ENCODE data around the gene VPS35L. TPM values are rescaled to one million over a fixed set of nuclear protein-coding genes. Genes with fewer than 3 reads are reported as not detected.

Gene VPS35L
- total RNA-seq, 1 experiment from 2014 or later: 51.1 TPM

DNA sequence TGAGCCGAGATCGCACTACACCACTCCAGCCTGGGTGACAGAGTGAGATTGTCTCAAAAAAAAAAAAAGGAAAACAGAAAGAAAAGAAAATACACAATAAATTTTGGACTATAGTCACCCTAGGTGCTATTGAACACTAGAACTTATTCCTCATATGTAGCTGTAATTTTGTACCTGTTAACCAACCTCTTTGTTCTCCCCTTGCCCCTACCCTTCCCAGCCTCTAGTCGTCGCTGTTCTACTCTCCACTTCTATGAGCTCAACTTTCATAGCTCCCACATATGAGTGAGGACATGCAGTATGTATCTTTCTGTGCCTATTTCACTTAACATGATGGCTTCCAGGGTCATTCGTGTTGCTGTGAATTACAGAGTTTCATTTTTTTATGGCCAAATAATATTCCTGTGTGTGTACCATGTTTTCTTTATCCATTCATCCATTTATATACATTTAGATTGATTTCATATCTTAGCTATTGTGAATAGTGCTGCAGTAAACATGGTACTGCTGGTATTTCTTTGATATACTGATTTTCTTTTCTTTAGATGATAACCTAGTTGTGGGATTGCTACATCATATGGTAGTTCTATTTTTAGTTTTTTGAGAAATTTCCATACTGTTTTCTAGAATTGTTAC lies 28.3 kb downstream of the VPS35L start:
- Histone ChIP-seq H3K4me3 (ENCODE audit: low read depth, low read length, poor library complexity, severe bottlenecking) (no peak overlapping the region), H3K27ac (ENCODE audit: low read depth, low read length, poor library complexity, severe bottlenecking) (no peak overlapping the region), H3K36me3 (ENCODE audit: insufficient read depth, low read length, poor library complexity, severe bottlenecking) (peaks cover 22% of the 10 kb centered on the region), H3K27me3 (replicated peaks; ENCODE audit: insufficient read depth, low read depth, low read length, poor library complexity) (no peaks in the 10 kb centered on the region), H3K9me3 (ENCODE audit: low read depth, low read length, poor library complexity, severe bottlenecking) (no peaks in the 10 kb centered on the region), H3K4me1 (ENCODE audit: insufficient read depth, low read length, poor library complexity, severe bottlenecking) (no peaks in the 10 kb centered on the region)
- ChIA-PET CTCF (interaction anchor here (0.6 to 1.8 kb wide), 19 partner anchors 9 to 1571 kb away, joined by 3 to 11 read pairs (median 4); partner anchors contain the start of genes COQ7 and VPS35L), POLR2A (ENCODE audit: low non-redundant PET) (no interaction called here)
- DNase-seq (ENCODE audit: low spot score): peak; percentile 71
- intact Hi-C loops (cut with micrococcal nuclease; ENCODE audit: unreplicated experiment): loop anchor here (1.0 kb wide), 1 partner anchor 305 kb away; no protein-coding TSS in a partner anchor
- TF ChIP-seq CTCF (conservative IDR thresholded peaks at IDR 0.05; ENCODE audit: low read depth, low read length) (peak; percentile 95), EZH2 (IDR thresholded peaks at IDR 0.05; ENCODE audit: borderline replicate concordance, low read depth, low read length, poor library complexity, severe bottlenecking) (no peak)
- BruUV-seq (replicated peaks): no TSS peak

GRCh38 chr16:19588661-19589060 lies 33.2 kb downstream of the VPS35L start:
- POLR2A ChIA-PET (ENCODE audit: low non-redundant PET): no interaction called here

DNA sequence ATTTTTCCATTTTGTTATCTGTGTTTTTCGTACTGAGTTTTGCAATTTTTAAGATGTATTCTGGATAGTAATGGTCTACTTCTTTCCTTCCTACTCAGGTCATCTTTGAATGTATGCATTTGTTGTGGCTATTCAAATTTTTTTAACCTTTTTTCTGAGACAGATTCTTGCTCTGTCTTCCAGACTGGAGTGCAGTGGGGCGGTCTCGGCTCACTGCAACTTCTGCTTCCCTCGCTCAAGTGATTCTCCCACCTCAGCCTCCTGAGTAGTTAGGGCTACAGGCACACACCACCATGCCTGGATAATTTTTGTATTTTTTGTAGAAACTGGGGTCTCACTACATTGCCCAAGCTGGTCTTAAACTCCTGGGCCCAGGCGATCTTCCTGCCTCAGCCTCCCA lies 33.6 kb downstream of the VPS35L start:
- intact Hi-C loops (cut with micrococcal nuclease; ENCODE audit: unreplicated experiment): no loop called here
- ChIA-PET CTCF (no interaction called here), POLR2A (ENCODE audit: low non-redundant PET) (no interaction called here)
- Histone ChIP-seq H3K27me3 (replicated peaks; ENCODE audit: insufficient read depth, low read depth, low read length, poor library complexity) (no peaks in the 10 kb centered on the region), H3K4me1 (ENCODE audit: insufficient read depth, low read length, poor library complexity, severe bottlenecking) (no peaks in the 10 kb centered on the region), H3K27ac (ENCODE audit: low read depth, low read length, poor library complexity, severe bottlenecking) (no peak overlapping the region), H3K4me3 (ENCODE audit: low read depth, low read length, poor library complexity, severe bottlenecking) (no peak overlapping the region), H3K36me3 (ENCODE audit: insufficient read depth, low read length, poor library complexity, severe bottlenecking) (peaks cover 3% of the 10 kb centered on the region), H3K9me3 (ENCODE audit: low read depth, low read length, poor library complexity, severe bottlenecking) (no peaks in the 10 kb centered on the region)
- DNase-seq (ENCODE audit: low spot score): no peak
- BruUV-seq (replicated peaks): no TSS peak
- TF ChIP-seq EZH2 (IDR thresholded peaks at IDR 0.05; ENCODE audit: borderline replicate concordance, low read depth, low read length, poor library complexity, severe bottlenecking) (no peak), CTCF (conservative IDR thresholded peaks at IDR 0.05; ENCODE audit: low read depth, low read length) (no peak)

More at GRCh38 chr16:19588661-19589060, 33.2 kb downstream of the VPS35L start:
- H3K27ac ChIP-seq (ENCODE audit: low read depth, low read length, poor library complexity, severe bottlenecking): no peak overlapping the region
- H3K36me3 ChIP-seq (ENCODE audit: insufficient read depth, low read length, poor library complexity, severe bottlenecking): peaks cover 3% of the 10 kb centered on the region
- H3K9me3 ChIP-seq (ENCODE audit: low read depth, low read length, poor library complexity, severe bottlenecking): no peaks in the 10 kb centered on the region
- no peak overlapping the region for H3K4me3 ChIP-seq (ENCODE audit: low read depth, low read length, poor library complexity, severe bottlenecking)
- intact Hi-C loops (cut with micrococcal nuclease; ENCODE audit: unreplicated experiment): no loop called here
- CTCF ChIA-PET: no interaction called here
- H3K4me1 ChIP-seq (ENCODE audit: insufficient read depth, low read length, poor library complexity, severe bottlenecking): no peaks in the 10 kb centered on the region
- no TSS peak for BruUV-seq (replicated peaks)
- H3K27me3 ChIP-seq (replicated peaks; ENCODE audit: insufficient read depth, low read depth, low read length, poor library complexity): no peaks in the 10 kb centered on the region
- TF ChIP-seq CTCF (conservative IDR thresholded peaks at IDR 0.05; ENCODE audit: low read depth, low read length): no peak
- TF ChIP-seq EZH2 (IDR thresholded peaks at IDR 0.05; ENCODE audit: borderline replicate concordance, low read depth, low read length, poor library complexity, severe bottlenecking): no peak
- DNase-seq (ENCODE audit: low spot score): no peak

Data from A673 (cell line).